Type B pancreatic cell (in vitro differentiated cells): ENCODE results near the gene CGNL1. TPM values are rescaled to one million over a fixed set of nuclear protein-coding genes. Genes with fewer than 3 reads are reported as not detected.
A peak's percentile ranks its signal among the peaks of the same experiment; 100 is the strongest.

Experiments
- DNase-seq: peaks from one replicate; pipeline ENCODE4 v3.0.0; 2021; ENCODE audit warnings: mixed read lengths; ENCODE audit not compliant: unreplicated experiment; ENCODE audit errors: extremely low spot score
- H3K27ac Mint-ChIP-seq: 2 replicates; pipeline ENCODE4 v1.8.0; 2021; ENCODE audit warnings: mild to moderate bottlenecking, mixed read lengths
- H3K27me3 Mint-ChIP-seq: 2 replicates; pipeline ENCODE4 v1.8.0; 2021; ENCODE audit warnings: mixed read lengths
- H3K36me3 Mint-ChIP-seq: 2 replicates; pipeline ENCODE4 v1.8.0; 2021; ENCODE audit warnings: mixed read lengths
- H3K4me1 Mint-ChIP-seq: one replicate; pipeline ENCODE4 v1.8.0; 2021; ENCODE audit warnings: mixed read lengths; ENCODE audit not compliant: unreplicated experiment
- H3K4me3 Mint-ChIP-seq: 2 replicates; pipeline ENCODE4 v1.8.0; 2021; ENCODE audit warnings: mild to moderate bottlenecking, mixed read lengths
- H3K9me3 Mint-ChIP-seq: 2 replicates; pipeline ENCODE4 v1.8.0; 2021; ENCODE audit warnings: mixed read lengths
- total RNA-seq: library from RNA; stranded (reverse); gene quantifications from 2 replicates; pipeline ENCODE4 v1.2.1, GENCODE V29; 2021; ENCODE audit warnings: low replicate concordance
- TF ChIP-seq, protein P1 (sequence below): fragments of 200-600 bp; sonication (generic); conservative IDR thresholded peaks from 2 replicates; pipeline ENCODE4 v1.5.0; 2021; ENCODE audit warnings: antibody characterized with exemption, mild to moderate bottlenecking

CGNL1 gene
- total RNA-seq, 1 donor from 2014 or later: 11.8 TPM

DNA sequence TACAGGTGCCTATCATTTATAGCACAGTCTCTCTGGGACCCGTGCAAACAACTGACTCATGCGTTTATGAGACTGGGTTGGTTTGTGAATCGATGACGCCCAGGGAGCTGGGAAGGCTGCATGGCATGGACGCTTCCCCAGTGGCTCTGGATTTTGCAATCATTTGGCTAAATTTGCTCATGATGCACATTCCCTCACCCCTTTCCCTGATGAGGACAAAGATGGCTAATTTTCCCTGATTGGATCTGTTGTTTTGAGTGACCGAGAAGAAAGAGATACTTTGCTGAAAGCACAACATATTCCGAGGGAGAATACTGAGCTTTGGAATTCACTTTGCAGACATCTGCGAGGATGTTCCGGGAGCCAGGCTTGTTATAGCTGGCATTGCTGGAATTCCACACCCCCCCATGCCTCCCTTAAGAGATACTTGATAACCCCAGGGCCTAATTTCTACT, 51.1 kb downstream of the CGNL1 start:
- H3K36me3 Mint-ChIP-seq: peaks cover 5% of the 10 kb centered on the region
- peak overlapping the region; percentile 34 for H3K27ac Mint-ChIP-seq
- no peak overlapping the region for H3K4me3 Mint-ChIP-seq
- H3K9me3 Mint-ChIP-seq: peaks cover 5% of the 10 kb centered on the region
- TF ChIP-seq, protein P1, sequence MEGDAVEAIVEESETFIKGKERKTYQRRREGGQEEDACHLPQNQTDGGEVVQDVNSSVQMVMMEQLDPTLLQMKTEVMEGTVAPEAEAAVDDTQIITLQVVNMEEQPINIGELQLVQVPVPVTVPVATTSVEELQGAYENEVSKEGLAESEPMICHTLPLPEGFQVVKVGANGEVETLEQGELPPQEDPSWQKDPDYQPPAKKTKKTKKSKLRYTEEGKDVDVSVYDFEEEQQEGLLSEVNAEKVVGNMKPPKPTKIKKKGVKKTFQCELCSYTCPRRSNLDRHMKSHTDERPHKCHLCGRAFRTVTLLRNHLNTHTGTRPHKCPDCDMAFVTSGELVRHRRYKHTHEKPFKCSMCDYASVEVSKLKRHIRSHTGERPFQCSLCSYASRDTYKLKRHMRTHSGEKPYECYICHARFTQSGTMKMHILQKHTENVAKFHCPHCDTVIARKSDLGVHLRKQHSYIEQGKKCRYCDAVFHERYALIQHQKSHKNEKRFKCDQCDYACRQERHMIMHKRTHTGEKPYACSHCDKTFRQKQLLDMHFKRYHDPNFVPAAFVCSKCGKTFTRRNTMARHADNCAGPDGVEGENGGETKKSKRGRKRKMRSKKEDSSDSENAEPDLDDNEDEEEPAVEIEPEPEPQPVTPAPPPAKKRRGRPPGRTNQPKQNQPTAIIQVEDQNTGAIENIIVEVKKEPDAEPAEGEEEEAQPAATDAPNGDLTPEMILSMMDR: no peak
- no peak for DNase-seq
- no peaks in the 10 kb centered on the region for H3K27me3 Mint-ChIP-seq
- H3K4me1 Mint-ChIP-seq: peaks cover 44% of the 10 kb centered on the region

DNA sequence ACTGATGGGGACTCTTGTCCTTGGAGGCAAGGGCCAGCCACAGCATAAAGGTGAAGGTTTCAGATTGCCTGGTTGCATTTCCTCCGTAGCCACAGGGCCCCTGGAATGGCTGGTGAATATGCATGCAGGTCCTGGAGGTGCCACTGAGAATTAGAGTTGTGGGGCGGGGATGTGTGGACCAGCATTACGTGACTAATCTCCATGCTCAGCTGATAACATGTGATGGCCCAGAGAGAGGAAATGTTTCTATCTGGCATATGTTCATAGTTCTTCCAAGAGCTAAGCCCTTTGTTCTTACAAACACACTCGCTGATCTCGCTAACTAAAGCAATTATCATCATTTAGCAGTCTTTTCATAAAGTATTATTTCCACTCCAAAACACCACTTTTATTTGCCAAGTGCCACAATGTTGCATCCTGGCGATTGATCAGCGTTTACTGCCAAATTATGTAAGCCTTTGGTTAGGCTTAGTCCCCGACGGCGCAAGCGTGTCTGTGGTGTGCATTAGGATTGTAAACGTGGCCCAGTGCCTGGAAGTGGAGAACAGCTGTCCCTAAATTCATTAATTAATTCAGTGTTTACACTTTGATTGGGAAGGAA, 55.9 kb downstream of the CGNL1 start:
- H3K36me3 Mint-ChIP-seq: no peaks in the 10 kb centered on the region
- no peaks in the 10 kb centered on the region for H3K27me3 Mint-ChIP-seq
- peaks cover 30% of the 10 kb centered on the region for H3K4me1 Mint-ChIP-seq
- H3K9me3 Mint-ChIP-seq: no peaks in the 10 kb centered on the region
- TF ChIP-seq, protein P1: no peak
- no peak overlapping the region for H3K4me3 Mint-ChIP-seq
- peak overlapping the region; percentile 33 for H3K27ac Mint-ChIP-seq
- no peak for DNase-seq

DNA sequence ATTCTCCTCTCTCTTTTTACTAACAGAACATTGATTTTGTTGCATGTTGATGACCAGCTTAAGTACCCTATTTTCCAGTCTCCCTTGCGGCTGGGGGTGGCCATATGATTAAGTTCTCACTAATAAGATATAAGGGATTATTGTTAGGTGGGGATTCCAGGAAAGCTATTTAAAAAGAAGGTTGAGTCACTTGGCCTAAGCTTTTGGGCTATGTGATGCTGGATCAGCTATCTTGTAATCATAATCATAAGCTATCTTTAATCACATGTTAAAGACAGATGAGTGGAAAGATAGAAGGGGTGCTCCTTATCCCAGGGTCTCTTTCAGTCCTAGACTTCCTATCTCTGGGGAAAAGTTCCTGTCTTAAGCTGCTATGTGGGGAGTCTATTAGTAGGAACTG, 59.9 kb downstream of the CGNL1 start:
- no peaks in the 10 kb centered on the region for H3K27me3 Mint-ChIP-seq
- peaks cover 3% of the 10 kb centered on the region for H3K36me3 Mint-ChIP-seq
- no peaks in the 10 kb centered on the region for H3K9me3 Mint-ChIP-seq
- no peak overlapping the region for H3K4me3 Mint-ChIP-seq
- H3K4me1 Mint-ChIP-seq: peaks cover 14% of the 10 kb centered on the region
- no peak for DNase-seq
- no peak overlapping the region for H3K27ac Mint-ChIP-seq
- TF ChIP-seq, protein P1: no peak

DNA sequence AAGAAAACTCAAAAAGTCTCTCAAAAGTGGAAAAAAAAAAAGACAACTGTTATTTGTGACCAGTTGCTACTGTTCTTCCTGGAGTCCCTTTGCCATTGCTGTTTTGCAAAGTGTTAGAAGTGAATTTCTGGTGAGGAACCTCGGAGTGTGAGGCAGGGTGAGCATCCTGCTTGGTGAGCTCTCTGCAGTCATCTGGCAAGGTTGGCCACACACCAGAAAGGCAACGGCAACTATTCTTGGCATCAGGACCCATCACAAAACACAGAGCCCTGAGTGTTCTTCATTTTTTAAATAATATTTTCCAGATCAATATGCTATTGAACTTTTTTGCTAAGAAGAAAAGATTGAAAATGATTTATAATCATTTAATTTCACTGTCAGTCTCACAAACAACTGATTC, 60.7 kb downstream of the CGNL1 start:
- TF ChIP-seq, protein P1: no peak
- H3K4me1 Mint-ChIP-seq: peaks cover 7% of the 10 kb centered on the region
- no peaks in the 10 kb centered on the region for H3K27me3 Mint-ChIP-seq
- DNase-seq: no peak
- H3K9me3 Mint-ChIP-seq: no peaks in the 10 kb centered on the region
- no peak overlapping the region for H3K27ac Mint-ChIP-seq
- H3K36me3 Mint-ChIP-seq: peaks cover 3% of the 10 kb centered on the region
- no peak overlapping the region for H3K4me3 Mint-ChIP-seq

DNA sequence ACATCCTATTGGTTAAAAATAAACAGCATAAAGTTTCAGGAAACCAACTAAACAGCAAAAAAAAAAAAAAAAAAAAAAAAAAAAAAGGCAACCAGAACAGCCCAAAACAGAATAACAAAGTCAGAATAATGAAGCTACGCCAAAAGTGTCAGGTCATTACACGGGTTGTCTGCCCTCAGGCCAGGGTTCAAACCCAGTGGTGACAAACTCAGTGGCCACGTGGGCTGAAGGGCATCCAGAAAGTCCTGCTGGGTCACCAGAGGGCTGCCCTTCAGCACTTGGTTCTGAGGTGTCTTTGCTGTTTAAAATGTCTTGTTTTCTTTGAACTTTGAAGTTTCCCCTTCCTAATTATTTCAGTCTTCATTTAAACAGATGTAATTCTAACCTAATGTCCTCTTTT, 61.3 kb downstream of the CGNL1 start:
- Mint-ChIP-seq H3K36me3 (peaks cover 6% of the 10 kb centered on the region), H3K4me3 (no peak overlapping the region), H3K27ac (no peak overlapping the region), H3K4me1 (peaks cover 5% of the 10 kb centered on the region), H3K9me3 (no peaks in the 10 kb centered on the region), H3K27me3 (no peaks in the 10 kb centered on the region)
- DNase-seq: no peak
- TF ChIP-seq, protein P1: no peak
